ENCODE results near the gene GLO1. TPM values are rescaled to one million over a fixed set of nuclear protein-coding genes. Genes with fewer than 3 reads are reported as not detected.

The GLO1 gene
- total and polyA plus RNA-seq, 2 donors (not counting 3 experiments of a cell fraction or from before 2014, with no cell fraction given): 70.3 to 120 TPM

- intact Hi-C loops (cut with micrococcal nuclease): no loop called here
- CTCF ChIA-PET: no interaction called here
Measured at GRCh38 chr6:38631186-38631783, 71.7 kb downstream of the GLO1 start.

More at GRCh38 chr6:38631186-38631783, 71.7 kb downstream of the GLO1 start:
- H3K4me2 ChIP-seq (ENCODE audit: insufficient read depth, low read length): no peak overlapping the region
- no TSS peak for BruUV-seq (replicated peaks)
- POLR2A ChIA-PET: no interaction called here
- H3K27ac ChIP-seq (ENCODE audit: insufficient read depth, low read depth, low read length): no peak overlapping the region
- peaks cover 2% of the 10 kb centered on the region for H4K20me1 ChIP-seq (replicated peaks; ENCODE audit: control insufficient read depth, extremely low read depth, insufficient read depth, low read length)
- peaks cover 11% of the 10 kb centered on the region for H3K4me1 ChIP-seq (ENCODE audit: control insufficient read depth, extremely low read depth, insufficient read depth, low read length)
- DNase-seq (ENCODE audit: low read depth, low spot score) (no peak), FAIRE-seq (no peak)
- dilution Hi-C loops (cut with MboI; ENCODE audit: extremely low pct_ligation_motif_present, low sequenced_read_pairs): no loop called here
- H3K79me2 ChIP-seq (ENCODE audit: control insufficient read depth, insufficient read depth, low read length): peaks cover 5% of the 10 kb centered on the region
- no peak overlapping the region for H3K4me3 ChIP-seq (replicated peaks in 1 of 3; ENCODE audit: insufficient read depth in 1 of 3, low read depth in 1 of 3, low read length in 3 of 3)
- no peaks in the 10 kb centered on the region for H3K36me3 ChIP-seq (ENCODE audit: control insufficient read depth in 2 of 2, extremely low read depth in 1 of 2, insufficient read depth in 2 of 2, low read length in 2 of 2)
- no peaks in the 10 kb centered on the region for H3K27me3 ChIP-seq (ENCODE audit: control insufficient read depth in 2 of 2, insufficient read depth in 2 of 2, low read length in 2 of 2)
- no peaks in the 10 kb centered on the region for H3K9me1 ChIP-seq (replicated peaks; ENCODE audit: control insufficient read depth, extremely low read depth, insufficient read depth, low read length)
- no peak overlapping the region for H3K9ac ChIP-seq (replicated peaks; ENCODE audit: extremely low read depth, insufficient read depth, low read length)
- TF ChIP-seq JUN (IDR thresholded peaks at IDR 0.05; ENCODE audit: borderline replicate concordance, insufficient read depth, insufficient read length, low read depth) (no peak), POLR2A (IDR thresholded peaks at IDR 0.05; ENCODE audit: low read depth, low read length) (no peak)
- H3K9me3 ChIP-seq (replicated peaks; ENCODE audit: control insufficient read depth, insufficient read depth, low read length): no peaks in the 10 kb centered on the region
- no peak overlapping the region for H2AFZ ChIP-seq (ENCODE audit: low read depth, low read length)

Other genes starting within 250 kb of the GLO1 start
- 15.0 and 16.0 TPM in 2 replicates for gene BTBD9, start 63.2 kb downstream of the GLO1 start, total RNA-seq
- gene BTBD9, start 63.2 kb downstream of the GLO1 start, polyA plus RNA-seq: 3.4 and 4.9 TPM in 2 replicates
- 0.29 and 0.97 TPM in 2 replicates for gene DNAH8, start 12.2 kb upstream of the GLO1 start, total RNA-seq
- 0.45 and 0.61 TPM in 2 replicates for gene DNAH8, start 12.2 kb upstream of the GLO1 start, polyA plus RNA-seq